Panc1 (cell line): ENCODE results near the gene KIZ.

ENCODE experiments used
- CTCF ChIP-seq: fragments of 450-650 bp; IDR thresholded peaks from 2 replicates; pipeline ENCODE4 v1.5.1; 2017; ENCODE audit warnings: mild to moderate bottlenecking
- POLR2AphosphoS5 ChIP-seq: IDR thresholded peaks from 2 replicates; pipeline ENCODE4 v1.6.1; 2012; ENCODE audit warnings: mild to moderate bottlenecking, low read depth, low read length, moderate library complexity
- SIN3A ChIP-seq: IDR thresholded peaks from 2 replicates; pipeline ENCODE4 v1.6.1; 2012; ENCODE audit warnings: low read depth, mild to moderate bottlenecking, low read length, moderate library complexity, borderline replicate concordance; ENCODE audit not compliant: insufficient read depth
- TF ChIP-seq, protein P1 (sequence below), 2 experiments: IDR thresholded peaks; 2 replicates each; pipeline ENCODE4 v1.6.1; 2011 to 2012; ENCODE audit warnings: low read depth in 2 of 2, control low read depth in 1 of 2, low read length in 1 of 2, mild to moderate bottlenecking in 1 of 2, moderate library complexity in 1 of 2; ENCODE audit not compliant: insufficient read depth in 1 of 2

GRCh38 chr20:21172626-21173025 is 46.7 kb downstream of the KIZ start:
- TF ChIP-seq, protein P1, sequence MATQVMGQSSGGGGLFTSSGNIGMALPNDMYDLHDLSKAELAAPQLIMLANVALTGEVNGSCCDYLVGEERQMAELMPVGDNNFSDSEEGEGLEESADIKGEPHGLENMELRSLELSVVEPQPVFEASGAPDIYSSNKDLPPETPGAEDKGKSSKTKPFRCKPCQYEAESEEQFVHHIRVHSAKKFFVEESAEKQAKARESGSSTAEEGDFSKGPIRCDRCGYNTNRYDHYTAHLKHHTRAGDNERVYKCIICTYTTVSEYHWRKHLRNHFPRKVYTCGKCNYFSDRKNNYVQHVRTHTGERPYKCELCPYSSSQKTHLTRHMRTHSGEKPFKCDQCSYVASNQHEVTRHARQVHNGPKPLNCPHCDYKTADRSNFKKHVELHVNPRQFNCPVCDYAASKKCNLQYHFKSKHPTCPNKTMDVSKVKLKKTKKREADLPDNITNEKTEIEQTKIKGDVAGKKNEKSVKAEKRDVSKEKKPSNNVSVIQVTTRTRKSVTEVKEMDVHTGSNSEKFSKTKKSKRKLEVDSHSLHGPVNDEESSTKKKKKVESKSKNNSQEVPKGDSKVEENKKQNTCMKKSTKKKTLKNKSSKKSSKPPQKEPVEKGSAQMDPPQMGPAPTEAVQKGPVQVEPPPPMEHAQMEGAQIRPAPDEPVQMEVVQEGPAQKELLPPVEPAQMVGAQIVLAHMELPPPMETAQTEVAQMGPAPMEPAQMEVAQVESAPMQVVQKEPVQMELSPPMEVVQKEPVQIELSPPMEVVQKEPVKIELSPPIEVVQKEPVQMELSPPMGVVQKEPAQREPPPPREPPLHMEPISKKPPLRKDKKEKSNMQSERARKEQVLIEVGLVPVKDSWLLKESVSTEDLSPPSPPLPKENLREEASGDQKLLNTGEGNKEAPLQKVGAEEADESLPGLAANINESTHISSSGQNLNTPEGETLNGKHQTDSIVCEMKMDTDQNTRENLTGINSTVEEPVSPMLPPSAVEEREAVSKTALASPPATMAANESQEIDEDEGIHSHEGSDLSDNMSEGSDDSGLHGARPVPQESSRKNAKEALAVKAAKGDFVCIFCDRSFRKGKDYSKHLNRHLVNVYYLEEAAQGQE (IDR thresholded peaks at IDR 0.05; ENCODE audit: insufficient read depth in 1 of 2, low read depth in 2 of 2, low read length in 1 of 2): no peak
- TF ChIP-seq CTCF: no peak
- no peak for TF ChIP-seq SIN3A
- no peak for TF ChIP-seq POLR2AphosphoS5
